GM21390 (cell line): ENCODE data around the gene TMEM86B.

ENCODE experiments used
- ATAC-seq: cut with Tn5 transposase; IDR thresholded peaks from one replicate; pipeline ENCODE4 v1.9.1; 2021; ENCODE audit not compliant: unreplicated experiment

The TMEM86B gene, protein sequence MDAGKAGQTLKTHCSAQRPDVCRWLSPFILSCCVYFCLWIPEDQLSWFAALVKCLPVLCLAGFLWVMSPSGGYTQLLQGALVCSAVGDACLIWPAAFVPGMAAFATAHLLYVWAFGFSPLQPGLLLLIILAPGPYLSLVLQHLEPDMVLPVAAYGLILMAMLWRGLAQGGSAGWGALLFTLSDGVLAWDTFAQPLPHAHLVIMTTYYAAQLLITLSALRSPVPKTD

DNA sequence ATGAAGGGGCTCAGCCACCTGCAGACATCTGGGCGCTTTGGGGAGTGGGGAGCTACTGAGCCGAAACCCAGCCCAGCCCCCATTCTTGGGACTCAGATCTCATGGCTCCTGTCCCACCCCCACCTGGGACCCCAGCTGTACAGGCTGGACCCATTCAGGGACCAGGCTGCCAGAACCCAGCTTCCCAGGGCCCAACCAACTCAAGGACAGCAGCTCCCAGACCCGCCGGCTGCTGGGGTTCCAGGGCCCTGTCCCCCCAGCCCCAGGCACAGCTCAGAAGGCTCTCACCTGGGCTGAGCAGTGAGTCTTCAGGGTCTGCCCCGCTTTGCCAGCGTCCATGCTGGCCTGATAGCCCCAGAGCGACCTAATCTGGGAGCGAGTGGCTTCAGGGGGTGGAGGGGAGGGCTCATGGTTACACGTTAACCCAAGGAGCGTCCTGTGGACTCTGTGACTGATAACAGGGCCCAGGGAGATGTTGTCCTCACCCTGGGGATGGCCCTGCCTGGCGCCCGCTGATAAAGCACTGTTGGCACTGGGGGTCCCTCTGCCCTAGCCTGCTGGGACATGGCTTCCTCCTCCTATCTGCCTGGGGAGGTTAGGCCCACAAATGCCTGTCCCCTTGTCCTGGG, at the start of gene TMEM86B:
TSS of gene TMEM86B (minus strand) at position 361 of the 629 bp plus-strand sequence. CDS start at position 339, 22 bp downstream.
- ATAC-seq, result no peak

DNA sequence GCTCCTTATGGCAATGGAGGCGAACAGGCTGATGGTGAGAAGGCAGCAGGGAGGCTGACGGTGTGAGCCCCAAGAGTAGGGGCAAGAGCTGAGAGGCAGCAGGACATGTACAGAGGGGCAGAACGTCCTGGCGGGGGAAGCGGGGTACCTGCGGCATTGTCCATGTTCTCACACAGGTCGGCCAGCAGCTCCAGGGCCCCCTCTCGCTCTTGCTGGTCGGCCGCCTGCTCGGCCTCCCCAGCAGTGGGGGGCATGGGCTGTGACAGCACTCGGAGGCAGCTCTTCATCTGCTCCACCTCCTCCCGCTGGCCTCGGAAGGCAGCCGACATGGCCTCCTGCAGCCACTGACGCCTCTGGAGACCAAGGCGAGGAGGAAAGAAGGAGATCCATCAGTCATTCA, 48.9 kb upstream of the TMEM86B start:
- no peak for ATAC-seq

DNA sequence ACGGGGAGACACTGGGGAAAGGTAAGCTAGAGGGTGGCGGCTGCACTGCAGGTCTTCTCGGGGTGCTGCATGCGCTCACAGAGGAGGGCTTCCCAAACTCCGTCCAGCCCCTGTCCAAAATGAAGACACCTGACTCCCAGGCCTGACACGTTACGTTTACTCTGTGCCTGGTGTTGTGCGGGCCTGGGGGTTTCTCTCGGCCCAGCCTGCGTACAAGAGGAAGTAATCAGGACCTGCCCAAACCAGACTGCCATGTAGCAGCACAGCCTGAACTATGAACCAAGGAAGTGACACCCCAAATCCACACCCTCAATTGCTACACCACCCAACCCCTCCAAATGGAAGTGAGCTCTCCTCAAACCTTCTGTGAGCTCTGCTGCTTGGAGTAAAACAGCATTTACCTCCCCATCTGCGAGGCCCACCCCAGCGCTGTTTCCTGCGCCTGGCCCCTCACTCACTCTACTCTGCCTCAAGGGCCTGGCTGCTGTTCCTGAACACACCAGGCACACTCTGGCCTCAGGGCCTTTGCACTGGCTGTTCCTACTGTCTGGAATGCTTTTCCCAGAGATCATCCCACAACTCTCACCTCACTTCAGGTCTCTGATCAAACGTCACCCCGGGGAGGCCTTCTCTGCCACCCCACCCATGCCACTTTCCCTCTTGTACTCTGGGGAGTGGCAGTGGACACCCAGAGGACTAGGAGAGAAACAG, 48.3 kb upstream of the TMEM86B start:
- ATAC-seq, result peak; percentile 3

DNA sequence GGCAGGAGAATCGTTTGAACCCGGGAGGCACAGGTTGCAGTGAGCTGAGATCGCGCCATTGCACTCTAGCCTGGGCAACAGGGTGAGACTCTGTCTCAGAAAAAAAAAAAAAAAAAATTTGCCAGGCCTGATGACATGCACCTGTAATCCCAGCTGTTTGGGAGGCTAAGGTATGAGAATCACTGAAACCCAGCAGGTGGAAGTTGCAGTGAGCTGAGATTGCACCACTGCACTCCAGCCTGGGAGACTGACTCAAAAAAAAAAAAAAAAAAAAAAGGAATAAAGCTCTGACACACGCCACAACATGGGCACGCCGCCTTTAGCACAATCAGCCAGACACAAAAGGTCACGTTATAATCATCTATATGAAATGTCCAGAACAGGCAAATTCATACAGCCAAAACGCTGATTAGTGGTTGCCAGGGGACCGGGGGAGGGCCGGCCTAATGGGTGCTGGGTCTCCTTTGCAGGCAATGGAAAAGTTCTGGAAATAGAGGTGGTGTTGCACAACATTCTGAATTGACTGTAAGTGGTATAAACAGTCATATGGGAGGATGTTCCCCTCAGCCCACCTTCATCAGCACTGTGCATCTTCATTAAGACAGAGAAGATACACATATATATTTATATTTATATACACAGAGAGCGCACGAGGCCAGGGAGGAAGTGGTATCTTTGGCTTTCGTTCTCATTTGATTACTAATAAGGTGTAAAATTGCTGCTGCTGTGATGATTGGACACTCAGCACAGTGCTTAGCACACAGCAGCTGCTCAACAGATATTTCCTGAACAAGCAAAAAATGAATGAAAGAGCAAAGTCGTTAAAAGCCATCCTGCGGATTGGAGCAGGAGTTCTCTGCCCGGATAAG, 47.5 kb upstream of the TMEM86B start:
- ATAC-seq, result peak; percentile 58

DNA sequence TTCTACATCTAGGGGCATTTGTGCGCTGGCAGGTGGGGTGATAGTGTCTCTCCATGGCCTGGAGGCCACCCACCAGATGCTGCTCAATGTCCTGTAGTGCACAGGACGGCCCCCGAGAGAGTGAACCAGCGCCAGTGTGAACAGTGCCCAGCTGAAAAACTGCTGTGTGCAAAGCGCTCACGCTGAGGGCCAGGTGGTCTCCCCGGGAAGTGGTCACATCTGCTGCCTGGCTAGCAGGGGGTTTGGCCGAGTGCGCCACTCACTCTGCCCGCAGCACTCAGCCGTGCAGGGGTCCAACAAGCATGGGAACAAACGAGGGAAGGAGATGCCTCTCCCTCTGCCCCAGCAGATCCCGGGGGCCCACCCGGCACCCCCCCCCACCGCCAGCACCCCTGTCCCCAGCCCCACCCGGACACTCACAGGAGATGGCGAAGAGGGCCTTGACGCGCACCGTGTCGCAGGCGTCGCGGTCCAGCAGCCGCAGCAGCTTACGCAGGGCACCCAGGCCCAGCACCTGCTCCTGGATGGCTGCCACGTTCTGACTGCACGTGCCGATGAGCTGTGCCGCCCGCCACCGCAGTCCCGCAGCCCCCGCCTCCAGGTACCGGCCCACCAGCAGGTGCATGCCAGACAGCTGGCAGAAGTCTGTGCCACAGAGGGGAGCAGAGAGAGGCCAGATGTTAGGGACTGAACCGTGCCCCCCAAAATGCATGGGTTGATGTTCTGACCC, 45.6 kb upstream of the TMEM86B start:
- no peak for ATAC-seq

DNA sequence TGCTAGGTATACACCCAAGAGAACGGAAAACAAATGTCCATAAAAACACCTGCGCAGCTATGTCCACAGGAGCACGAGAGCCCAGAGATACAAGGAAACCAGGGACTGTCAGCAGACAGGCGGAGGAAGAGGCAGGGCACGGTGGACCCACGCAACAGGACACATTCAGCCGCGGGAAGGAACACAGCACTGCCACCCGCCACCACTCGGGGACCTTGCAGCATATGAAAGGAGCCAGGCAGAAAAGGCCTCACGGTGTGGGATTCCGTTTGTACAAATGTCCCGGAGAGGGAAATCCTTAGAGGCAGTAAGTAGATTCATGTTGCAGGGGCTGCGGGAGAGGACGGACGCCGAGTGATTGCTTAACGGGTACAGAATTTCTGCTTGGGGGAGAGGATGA, 43.6 kb upstream of the TMEM86B start:
- ATAC-seq, result no peak

DNA sequence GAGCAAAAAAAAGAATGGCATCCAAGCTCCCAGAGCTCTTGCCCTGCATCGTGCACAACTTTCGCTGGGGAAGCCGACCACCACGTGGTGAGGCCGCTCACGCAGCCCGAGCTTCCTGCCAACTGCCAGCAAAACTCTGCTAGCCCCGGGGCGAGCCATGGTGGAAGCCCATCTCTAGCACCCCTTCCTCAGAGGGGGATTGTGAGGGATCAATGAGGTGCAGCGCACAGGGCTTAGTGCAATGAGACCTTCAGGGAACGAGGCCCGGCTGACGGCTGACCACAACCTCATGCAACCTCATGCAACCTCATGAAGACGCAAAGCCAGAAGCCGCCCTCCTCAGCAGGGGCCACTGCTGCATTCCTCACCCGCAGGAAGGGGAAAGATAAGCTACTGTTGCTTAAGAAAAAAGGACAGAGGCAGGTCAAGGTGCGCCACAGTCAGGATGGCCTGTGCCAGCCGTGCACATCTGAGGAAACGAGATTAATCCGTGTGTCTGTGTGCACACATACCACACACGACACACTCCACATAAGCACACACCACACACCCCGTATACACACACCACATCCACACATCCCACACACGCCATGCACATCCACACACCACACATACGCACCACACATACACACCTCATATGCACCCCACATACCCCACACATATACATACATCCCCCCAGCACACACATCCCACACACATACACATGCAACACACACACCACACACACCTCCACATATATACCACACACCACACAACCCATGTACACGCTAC, 41.8 kb upstream of the TMEM86B start:
- no peak for ATAC-seq

DNA sequence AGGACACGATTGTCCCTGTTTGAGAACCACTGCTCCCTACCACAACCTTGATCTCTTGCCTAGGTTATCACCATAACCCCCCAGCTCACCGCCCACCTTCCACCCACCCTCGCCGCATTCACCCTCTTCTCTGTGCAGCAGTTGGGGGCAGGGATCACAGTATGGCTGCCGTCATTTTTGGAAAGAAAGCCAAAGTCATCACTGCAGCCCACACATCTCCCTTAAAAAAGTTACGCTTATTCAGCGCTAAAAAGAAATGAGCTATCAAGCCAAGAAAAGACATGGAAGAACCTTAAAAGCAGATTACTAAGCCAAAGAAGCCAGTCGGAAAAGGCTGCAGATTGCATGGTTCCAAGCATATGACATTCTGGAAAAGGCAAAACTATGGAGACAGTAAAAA, 40.7 kb upstream of the TMEM86B start:
- ATAC-seq, result no peak

DNA sequence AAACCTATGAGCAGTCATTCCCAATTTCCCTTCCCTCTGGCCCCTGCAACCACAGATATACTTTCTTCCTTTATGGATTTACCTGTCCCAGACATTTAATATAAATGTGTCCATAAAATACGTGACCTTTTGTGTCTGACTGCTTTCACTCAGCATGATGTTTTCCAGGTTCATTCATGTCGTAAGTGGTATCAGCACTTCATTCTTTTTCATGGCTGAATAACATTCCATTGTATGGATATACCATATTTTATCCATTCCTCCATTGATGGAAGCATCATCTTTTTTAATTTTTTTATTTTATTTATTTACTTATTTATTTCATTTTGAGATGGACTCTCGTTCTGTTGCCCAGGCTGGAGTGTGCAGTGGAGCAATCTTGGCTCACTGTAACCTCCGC, 38.3 kb upstream of the TMEM86B start:
- ATAC-seq, result no peak

DNA sequence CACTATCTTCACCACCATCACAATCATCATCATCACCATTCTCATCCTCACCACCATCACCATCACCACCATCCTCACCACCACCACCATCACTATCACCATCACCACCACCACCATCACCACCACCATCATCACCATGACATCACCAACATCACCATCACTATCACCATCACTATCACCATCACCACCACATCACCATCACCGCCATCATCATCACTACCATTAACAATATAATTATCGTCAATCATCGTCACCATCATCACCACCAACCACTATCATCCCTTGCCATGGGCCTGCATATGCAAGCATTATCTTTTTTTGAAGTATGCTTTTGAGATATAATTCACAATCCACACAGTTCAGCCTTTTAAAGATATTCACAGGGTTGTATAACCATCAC, 37.8 kb upstream of the TMEM86B start:
- ATAC-seq, result no peak

DNA sequence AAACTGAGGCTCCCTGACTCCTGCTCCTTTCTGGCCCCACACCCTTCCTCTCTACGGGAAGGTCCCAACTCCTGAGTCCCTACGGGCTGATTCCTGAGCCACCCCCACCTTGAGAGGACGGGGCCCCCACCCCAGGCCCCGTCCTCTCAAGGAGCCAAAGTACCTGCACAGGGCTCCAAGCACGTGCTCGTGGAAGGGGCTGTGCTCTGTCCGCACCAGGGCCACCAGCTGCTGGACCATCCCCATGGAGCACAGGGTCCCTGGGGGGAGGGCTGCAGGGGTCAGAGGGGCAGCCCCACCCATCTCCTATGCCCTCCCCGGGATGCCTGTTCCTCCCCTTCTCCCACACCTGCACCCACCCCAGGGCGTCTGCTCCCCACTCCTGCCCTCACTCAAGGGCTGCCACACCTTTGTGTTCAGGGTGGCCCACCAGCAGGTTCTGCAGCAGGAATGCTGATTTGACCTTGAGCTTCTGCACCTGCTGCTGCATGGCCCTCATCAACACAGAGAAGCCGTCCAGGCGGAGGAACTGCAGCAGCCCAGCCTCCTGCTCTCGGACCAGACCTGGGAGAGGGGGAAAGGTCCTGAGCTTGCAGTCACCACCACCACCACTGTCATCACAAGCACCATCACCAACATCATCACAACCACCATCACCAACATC, 37.3 kb upstream of the TMEM86B start:
- no peak for ATAC-seq

DNA sequence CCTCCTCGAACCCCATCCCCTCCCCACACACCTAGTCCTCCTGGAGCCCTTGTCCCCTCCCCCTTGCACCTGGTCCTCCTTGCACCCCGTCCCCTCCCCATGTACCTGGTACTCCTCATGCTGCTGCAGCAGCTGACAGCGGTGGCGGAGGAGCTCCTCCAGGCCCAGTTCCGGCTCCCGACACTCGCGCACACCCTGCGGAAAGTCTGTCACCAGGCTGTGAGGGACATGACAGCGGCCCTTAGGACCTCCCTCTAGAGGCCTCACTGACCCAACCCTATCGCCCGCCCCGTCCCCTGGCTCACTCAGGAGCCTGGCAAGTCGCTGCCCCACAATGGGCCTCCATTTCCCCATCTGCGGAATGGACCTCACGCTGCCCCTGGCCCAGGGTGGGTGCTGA, 36.6 kb upstream of the TMEM86B start:
- ATAC-seq, result no peak

DNA sequence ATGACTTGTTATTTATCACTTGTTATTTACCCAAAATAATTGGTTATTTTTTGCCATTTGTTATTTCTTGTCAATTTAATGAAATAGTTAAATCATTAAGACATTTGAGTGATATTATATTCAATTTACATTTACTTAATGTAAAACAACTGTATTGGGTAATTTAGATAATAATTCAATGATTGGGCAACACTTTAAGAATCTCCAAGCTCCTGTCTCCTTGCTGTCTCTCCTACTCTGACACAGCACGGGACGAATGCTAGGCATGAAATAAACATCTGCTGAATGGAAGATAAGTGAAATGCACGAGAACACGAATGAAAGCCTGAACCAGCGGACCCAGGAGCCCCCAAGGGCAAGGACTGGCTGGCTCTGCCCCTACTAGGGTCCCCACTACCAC, 36.0 kb upstream of the TMEM86B start:
- no peak for ATAC-seq

DNA sequence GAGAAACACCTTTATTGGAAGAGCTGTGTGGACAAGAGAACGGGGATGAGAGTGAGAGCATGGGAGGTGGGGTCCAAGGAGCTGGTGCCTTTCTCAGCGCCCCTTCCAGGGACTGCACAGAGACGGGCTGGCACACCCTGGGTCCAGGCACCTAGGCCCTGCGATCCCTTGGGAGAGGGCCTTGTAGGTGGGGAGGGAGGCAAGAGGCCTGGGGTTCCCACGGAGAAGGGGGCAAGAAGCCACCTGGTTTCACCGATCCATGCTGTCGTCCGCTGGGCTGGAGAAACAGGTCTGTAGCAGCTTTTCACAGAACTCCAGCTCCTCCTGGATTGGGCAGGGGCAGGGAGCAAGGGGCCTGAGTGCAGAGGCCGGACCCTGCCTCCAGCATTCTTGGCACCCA, 33.8 kb upstream of the TMEM86B start:
- ATAC-seq, result no peak

DNA sequence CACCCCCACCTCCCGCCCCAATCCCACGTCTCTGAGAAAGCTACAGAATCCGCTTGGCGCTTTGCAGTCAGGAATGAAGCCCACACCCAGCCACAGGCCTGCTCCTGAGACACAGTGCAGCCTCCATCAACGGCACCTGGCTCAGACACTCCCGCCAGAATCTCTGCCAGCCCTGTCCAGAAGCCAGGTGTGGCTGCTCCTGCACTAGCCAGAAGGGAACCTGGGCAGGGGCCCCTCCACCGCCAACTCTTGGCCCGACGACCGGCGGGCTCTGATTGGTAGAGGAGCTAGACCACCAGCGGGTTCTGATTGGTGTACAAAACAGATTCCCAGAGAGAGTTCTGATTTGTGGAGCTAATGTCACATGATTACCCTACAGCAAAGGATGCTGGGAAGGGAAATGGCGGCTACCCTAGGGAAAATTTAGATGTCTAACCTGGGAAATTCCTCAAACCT, 33.1 kb upstream of the TMEM86B start:
- ATAC-seq, result no peak

DNA sequence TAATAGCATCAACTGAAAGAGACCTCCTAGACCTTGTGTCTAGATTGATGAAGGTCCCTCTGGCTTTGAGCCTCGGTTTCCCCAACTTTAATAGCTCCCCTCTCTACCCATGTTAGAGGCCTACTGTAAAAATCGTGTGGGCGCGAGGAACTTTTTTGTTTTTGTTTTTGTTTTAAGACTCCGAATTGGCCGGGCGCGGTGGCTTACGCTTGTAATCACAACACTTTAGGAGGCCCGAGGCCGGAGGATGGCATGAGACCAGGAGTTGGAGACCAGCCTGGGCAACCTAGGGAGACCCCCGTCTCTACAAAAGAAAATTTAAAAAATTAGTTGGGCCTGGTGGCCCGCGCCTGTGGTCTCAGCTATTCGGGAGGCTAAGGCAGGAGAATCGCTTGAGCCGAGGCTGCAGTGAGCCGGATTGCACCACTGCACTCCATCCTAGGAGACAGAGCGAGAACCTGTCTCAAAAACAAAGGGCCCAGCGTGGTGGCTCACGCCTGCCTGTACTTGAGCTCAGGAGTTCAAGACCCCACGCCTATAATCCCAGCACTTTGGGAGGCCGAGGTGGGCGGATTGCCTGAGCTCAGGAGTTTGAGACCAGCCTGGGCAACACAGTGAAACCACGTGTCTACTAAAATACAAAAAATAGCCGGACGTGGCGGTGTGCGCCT, 31.1 kb upstream of the TMEM86B start:
- no peak for ATAC-seq

DNA sequence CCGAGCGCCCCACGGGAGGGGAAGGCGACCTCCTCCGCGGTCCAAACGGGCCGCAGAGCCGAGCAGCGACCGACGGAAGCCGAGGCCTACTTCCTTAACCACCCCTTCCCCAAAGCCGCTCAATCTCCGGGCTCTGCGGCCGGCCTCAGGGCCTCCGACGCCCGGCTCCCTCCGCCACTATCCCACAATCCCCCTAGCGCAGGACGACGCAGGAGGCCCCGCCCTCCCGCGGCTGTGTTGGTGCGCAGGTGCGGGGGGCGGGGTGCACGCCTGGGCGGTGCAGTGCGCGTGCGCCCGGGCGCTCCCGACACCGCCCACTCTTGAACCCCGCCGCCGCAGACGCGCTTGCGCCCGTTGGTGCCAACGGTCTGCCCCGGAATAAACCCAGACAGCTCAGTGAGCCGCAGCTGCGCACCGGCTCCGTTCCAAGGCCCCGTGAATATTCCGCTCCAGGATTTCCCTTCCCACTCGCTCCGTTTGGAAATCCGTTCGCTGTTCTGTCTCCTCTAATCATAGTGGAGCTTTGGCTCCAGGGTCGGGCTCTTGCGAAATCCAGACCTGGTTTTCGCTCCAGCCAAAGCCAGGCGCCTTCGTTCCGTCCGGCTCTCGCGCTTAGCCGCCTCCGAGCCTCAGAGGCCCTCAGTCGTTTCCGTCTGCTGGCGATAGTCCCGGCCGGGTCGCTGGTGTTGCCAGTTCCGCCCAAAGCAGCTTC, 30.4 kb upstream of the TMEM86B start, which contains the start of gene PPP6R1:
TSS of gene PPP6R1 (minus strand) at position 190 of the 712 bp plus-strand sequence. CDS start 11,914 bp downstream, outside the sequence.
- peak; percentile 68 for ATAC-seq

DNA sequence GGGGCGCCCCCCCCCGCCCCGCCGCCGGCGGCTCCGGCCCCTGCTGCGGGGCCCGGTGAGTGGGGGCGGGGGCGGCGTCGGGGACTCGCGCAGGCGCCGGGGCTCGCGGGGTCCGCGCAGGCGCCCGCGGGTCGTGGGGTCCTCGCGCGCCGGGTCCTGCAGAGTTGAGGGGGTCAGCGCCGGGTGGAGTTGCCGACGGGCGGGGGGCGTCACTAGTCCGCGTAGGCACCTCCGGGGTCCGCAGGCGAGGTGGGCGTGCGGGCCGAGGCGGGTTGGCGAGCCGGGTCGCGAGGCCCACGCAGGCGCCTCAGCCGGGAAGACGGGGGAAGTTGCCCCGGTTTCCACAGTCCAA, 29.9 kb upstream of the TMEM86B start:
- no peak for ATAC-seq
